Testis (tissue), 3 donors: Measurements from ENCODE around the gene SLC9A3. TPM values are rescaled to one million over a fixed set of nuclear protein-coding genes. Genes with fewer than 3 reads are reported as not detected.

Source experiments
- DNase-seq: peaks from one replicate; pipeline ENCODE4 v3.0.0-alpha.2; 2019
- H3K27ac ChIP-seq, 2 donors: fragments of 200-600 bp; sonication (generic); one replicate each; pipeline ENCODE4 v1.5.1; 2019
- H3K27me3 ChIP-seq: fragments of 200-600 bp; sonication (generic); one replicate; pipeline ENCODE4 v1.5.1; 2019
- H3K36me3 ChIP-seq: fragments of 200-600 bp; sonication (generic); one replicate; pipeline ENCODE4 v1.5.1; 2017; ENCODE audit warnings: low read depth; ENCODE audit errors: missing control alignments
- H3K4me1 ChIP-seq: fragments of 200-600 bp; sonication (generic); one replicate; pipeline ENCODE4 v1.5.1; 2019
- H3K4me3 ChIP-seq, 2 donors: fragments of 200-600 bp; sonication (generic); one replicate each; pipeline ENCODE4 v1.5.1; 2017 to 2019
- H3K9me3 ChIP-seq: fragments of 200-600 bp; sonication (generic); one replicate; pipeline ENCODE4 v1.5.1; 2017
- CTCF ChIP-seq, 3 experiments: fragments of 450-650 bp in 2 of 3; fragments of 200-600 bp in 1 of 3; sonication (generic) in 1 of 3; IDR thresholded peaks; one replicate each; pipeline ENCODE4 v1.5.1; 2016 to 2019; ENCODE audit warnings: antibody characterized with exemption in 3 of 3, mild to moderate bottlenecking in 2 of 3, moderate library complexity in 1 of 3
- POLR2A ChIP-seq: fragments of 450-650 bp; IDR thresholded peaks from one replicate; pipeline ENCODE4 v1.6.1; 2017; ENCODE audit warnings: antibody characterized with exemption, mild to moderate bottlenecking, moderate library complexity
- WGBS, 2 donors: methylation state at CpG; one replicate each; pipeline ENCODE4 v1.1.5; 2018; 5-methylcytosine and 5-hydroxymethylcytosine counted together
- intact Hi-C: fragments of 100-400 bp; cut with DNase I; formaldehyde crosslinking; loops from one replicate; pipeline ENCODE4 v1.15.1; 2023; ENCODE audit warnings: low total_unique reads
- polyA plus RNA-seq: library from polyadenylated mRNA; stranded (reverse); fragments of 350-450 nt; fragmentation: Illumina TruSeq; extraction: RNeasy Lipid Tissue Mini Kit (QIAGEN cat#74804); gene quantifications from one replicate; pipeline ENCODE4 v1.2.3, GENCODE V29; 2014; ENCODE audit warnings: low read depth, low replicate concordance; ENCODE audit not compliant: insufficient read depth
- total RNA-seq, 2 donors: library from RNA; depleted of rRNA; stranded (reverse); fragments of >200 nt; gene quantifications; one replicate each; pipeline ENCODE4 v1.2.3, GENCODE V29; 2016

SLC9A3 gene
- total and polyA plus RNA-seq, 3 donors from 2014 or later = 2.3 to 3.8 (median 2.6) TPM

GRCh38 chr5:479566-480319 is 44.5 kb downstream of the SLC9A3 start:
- WGBS, 2 donors = 82 to 83% methylated on average over 19 to 34 of the region's 34 CpGs

GRCh38 chr5:478982-479535 is 45.2 kb downstream of the SLC9A3 start:
- H3K4me3 ChIP-seq = no peak overlapping the region
- intact Hi-C loops = no loop called here
- DNase-seq = no peak
- no peaks in the 10 kb centered on the region for H3K27me3 ChIP-seq
- no peaks in the 10 kb centered on the region for H3K9me3 ChIP-seq
- 79% methylated on average over 18 of the region's 18 CpGs; no CpG with 5 or more reads in 1 of the 2 donors for WGBS, 2 donors
- TF ChIP-seq POLR2A (no peak), CTCF (IDR thresholded peaks at IDR 0.05) (no peak)
- H3K36me3 ChIP-seq = no peaks in the 10 kb centered on the region
- peaks cover 5% of the 10 kb centered on the region for H3K4me1 ChIP-seq
- no peak overlapping the region for H3K27ac ChIP-seq

More at GRCh38 chr5:479566-480319, 44.5 kb downstream of the SLC9A3 start:
- no peaks in the 10 kb centered on the region for H3K36me3 ChIP-seq
- H3K4me3 ChIP-seq = no peak overlapping the region
- no peak for TF ChIP-seq POLR2A
- no peak for TF ChIP-seq CTCF (IDR thresholded peaks at IDR 0.05)
- H3K27me3 ChIP-seq = no peaks in the 10 kb centered on the region
- H3K4me1 ChIP-seq = peaks cover 4% of the 10 kb centered on the region
- no peak overlapping the region for H3K27ac ChIP-seq
- H3K9me3 ChIP-seq = no peaks in the 10 kb centered on the region
- DNase-seq = no peak
- intact Hi-C loops = no loop called here

- WGBS, 2 donors = 74 to 89% methylated on average over 9 to 17 of the region's 18 CpGs
- intact Hi-C loops = no loop called here
- Histone ChIP-seq H3K4me1 (peaks cover 9% of the 10 kb centered on the region), H3K36me3 (no peaks in the 10 kb centered on the region), H3K4me3 (no peak overlapping the region), H3K27me3 (no peaks in the 10 kb centered on the region), H3K9me3 (no peaks in the 10 kb centered on the region), H3K27ac (no peak overlapping the region)
- no peak for TF ChIP-seq CTCF (IDR thresholded peaks at IDR 0.05)
- TF ChIP-seq POLR2A = no peak
- no peak for DNase-seq
Measured at GRCh38 chr5:478369-478981, 45.8 kb downstream of the SLC9A3 start.

GRCh38 chr5:477871-478270 is 46.4 kb downstream of the SLC9A3 start:
- Histone ChIP-seq H3K4me3 (no peak overlapping the region), H3K9me3 (no peaks in the 10 kb centered on the region), H3K27ac (no peak overlapping the region), H3K27me3 (no peaks in the 10 kb centered on the region), H3K36me3 (no peaks in the 10 kb centered on the region), H3K4me1 (peaks cover 9% of the 10 kb centered on the region)
- TF ChIP-seq CTCF (IDR thresholded peaks at IDR 0.05) = no peak
- TF ChIP-seq POLR2A = no peak
- intact Hi-C loops = no loop called here
- no peak for DNase-seq
- 88 to 94% methylated on average over 3 to 13 of the region's 13 CpGs for WGBS, 2 donors
